Measurements from ENCODE around the gene ENTPD8. TPM values are rescaled to one million over a fixed set of nuclear protein-coding genes. Genes with fewer than 3 reads are reported as not detected.

ENTPD8 gene
- total and polyA plus RNA-seq, 2 experiments from 2014 or later = 7.1 to 16.5 TPM

DNA sequence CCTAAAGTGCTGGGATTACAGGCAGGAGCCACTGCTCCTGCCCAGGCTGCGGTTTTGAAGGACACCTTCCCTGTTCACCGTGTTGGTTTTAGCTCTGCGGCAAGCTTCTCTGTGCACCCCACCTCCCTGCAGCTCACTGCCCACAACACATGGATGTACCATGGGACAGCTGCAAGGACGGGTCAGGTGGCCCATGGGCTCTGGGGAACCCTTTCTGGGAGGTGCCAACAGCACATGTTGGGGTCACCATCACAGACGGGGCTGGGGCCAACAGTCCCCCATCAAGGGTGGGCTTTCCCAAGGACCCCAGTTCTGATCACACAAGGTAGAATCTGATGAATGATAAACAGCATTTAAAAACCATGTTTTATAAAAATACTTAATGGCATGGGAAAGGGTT is 25.7 kb downstream of the ENTPD8 start:
- DNase-seq (ENCODE audit: low spot score) = no peak
- H3K4me3 ChIP-seq = no peak overlapping the region
- no peaks in the 10 kb centered on the region for H3K9me3 ChIP-seq (ENCODE audit: low read depth)
- no peak overlapping the region for H3K4me2 ChIP-seq
- 94% methylated on average over 5 of the region's 5 CpGs for WGBS (ENCODE audit: low lambda C conversion rate, missing lambda C conversion rate)
- peaks cover 5% of the 10 kb centered on the region for H3K4me1 ChIP-seq (ENCODE audit: insufficient read depth)
- H3K79me2 ChIP-seq = peaks cover 46% of the 10 kb centered on the region
- H4K20me1 ChIP-seq (ENCODE audit: insufficient read depth, poor library complexity, severe bottlenecking) = no peaks in the 10 kb centered on the region
- H3K27me3 ChIP-seq = no peaks in the 10 kb centered on the region
- H3K36me3 ChIP-seq (replicated peaks; ENCODE audit: insufficient read depth, low read depth) = no peaks in the 10 kb centered on the region
- H3K9me2 ChIP-seq (replicated peaks; ENCODE audit: insufficient read depth) = no peaks in the 10 kb centered on the region
- H2AFZ ChIP-seq = no peak overlapping the region
- TF ChIP-seq EZH2phosphoT487 (IDR thresholded peaks at IDR 0.05; ENCODE audit: low read depth, severe bottlenecking, unreplicated experiment) (no peak), CTCF (IDR thresholded peaks at IDR 0.05; ENCODE audit: poor library complexity) (no peak), EZH2 (IDR thresholded peaks at IDR 0.05; ENCODE audit: borderline replicate concordance) (no peak)
- no peak overlapping the region for H3K27ac ChIP-seq

GRCh38 chr9:137412431-137412830 is 28.7 kb downstream of the ENTPD8 start:
- Histone ChIP-seq H3K9me2 (replicated peaks; ENCODE audit: insufficient read depth) (no peaks in the 10 kb centered on the region), H3K36me3 (replicated peaks; ENCODE audit: insufficient read depth, low read depth) (no peaks in the 10 kb centered on the region), H2AFZ (no peak overlapping the region), H3K9me3 (ENCODE audit: low read depth) (no peaks in the 10 kb centered on the region), H3K27me3 (no peaks in the 10 kb centered on the region), H3K4me3 (no peak overlapping the region), H3K27ac (no peak overlapping the region), H3K4me1 (ENCODE audit: insufficient read depth) (no peaks in the 10 kb centered on the region), H4K20me1 (ENCODE audit: insufficient read depth, poor library complexity, severe bottlenecking) (no peaks in the 10 kb centered on the region), H3K4me2 (no peak overlapping the region), H3K79me2 (peaks cover 24% of the 10 kb centered on the region)
- TF ChIP-seq CTCF (IDR thresholded peaks at IDR 0.05; ENCODE audit: poor library complexity) (no peak), EZH2 (IDR thresholded peaks at IDR 0.05; ENCODE audit: borderline replicate concordance) (no peak), EZH2phosphoT487 (IDR thresholded peaks at IDR 0.05; ENCODE audit: low read depth, severe bottlenecking, unreplicated experiment) (no peak)
- DNase-seq (ENCODE audit: low spot score) = no peak
- 83% methylated on average over 10 of the region's 10 CpGs for WGBS (ENCODE audit: low lambda C conversion rate, missing lambda C conversion rate)

DNA sequence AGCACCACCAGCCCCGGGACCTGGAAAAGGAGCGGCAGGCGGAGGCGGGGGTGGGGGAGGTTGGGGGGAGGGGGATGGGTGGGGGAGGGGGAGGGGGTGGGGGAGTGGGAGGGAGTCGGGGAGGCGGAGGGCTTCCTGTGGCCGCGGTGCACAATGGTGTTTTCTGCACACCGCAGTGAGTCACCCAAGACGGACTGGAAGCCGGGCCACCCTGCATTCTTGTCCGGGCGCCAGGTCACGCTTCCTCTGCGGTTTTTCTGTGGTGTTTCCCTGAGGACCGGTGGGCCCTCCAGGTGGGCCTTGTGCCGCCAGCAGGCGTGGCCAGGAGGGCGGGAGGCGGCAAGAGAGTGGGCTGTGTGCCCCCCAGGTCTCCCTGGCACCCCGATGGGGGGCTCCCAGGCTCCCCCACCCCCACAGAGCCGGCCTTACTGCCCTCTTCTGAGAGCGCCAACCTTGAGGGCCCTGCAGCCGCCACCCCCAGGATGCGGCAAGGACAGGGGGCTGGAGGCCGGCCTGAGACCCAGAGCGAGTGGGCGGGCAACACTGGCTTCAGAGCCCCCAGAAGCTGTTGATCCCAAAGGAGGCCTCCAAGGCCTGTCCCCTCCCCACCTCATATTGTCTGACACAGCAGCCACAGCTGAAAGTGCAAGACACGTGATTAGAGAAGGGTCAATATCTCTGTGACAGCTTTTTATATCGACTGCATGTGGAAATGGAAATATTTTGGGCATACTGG is 29.3 kb downstream of the ENTPD8 start:
- no peaks in the 10 kb centered on the region for H3K36me3 ChIP-seq (replicated peaks; ENCODE audit: insufficient read depth, low read depth)
- no peak overlapping the region for H3K4me3 ChIP-seq
- H3K79me2 ChIP-seq = peaks cover 23% of the 10 kb centered on the region
- H2AFZ ChIP-seq = no peak overlapping the region
- no peaks in the 10 kb centered on the region for H4K20me1 ChIP-seq (ENCODE audit: insufficient read depth, poor library complexity, severe bottlenecking)
- H3K4me2 ChIP-seq = no peak overlapping the region
- TF ChIP-seq EZH2 (IDR thresholded peaks at IDR 0.05; ENCODE audit: borderline replicate concordance) (no peak), EZH2phosphoT487 (IDR thresholded peaks at IDR 0.05; ENCODE audit: low read depth, severe bottlenecking, unreplicated experiment) (no peak), CTCF (IDR thresholded peaks at IDR 0.05; ENCODE audit: poor library complexity) (no peak)
- H3K9me2 ChIP-seq (replicated peaks; ENCODE audit: insufficient read depth) = no peaks in the 10 kb centered on the region
- H3K27me3 ChIP-seq = no peaks in the 10 kb centered on the region
- no peak for DNase-seq (ENCODE audit: low spot score)
- no peak overlapping the region for H3K27ac ChIP-seq
- H3K4me1 ChIP-seq (ENCODE audit: insufficient read depth) = no peaks in the 10 kb centered on the region
- WGBS (ENCODE audit: low lambda C conversion rate, missing lambda C conversion rate) = 90% methylated on average over 17 of the region's 30 CpGs
- H3K9me3 ChIP-seq (ENCODE audit: low read depth) = no peaks in the 10 kb centered on the region

Data from hepatocyte (in vitro differentiated cells).